Ascending aorta (tissue), 2 donors: ENCODE measurements around the gene MYBBP1A. TPM values are rescaled to one million over a fixed set of nuclear protein-coding genes. Genes with fewer than 3 reads are reported as not detected.

ENCODE experiments used
- DNase-seq, 2 donors: peaks; one replicate each; pipeline ENCODE4 v3.0.0-alpha.2; 2019; ENCODE audit warnings: low spot score in 2 of 2
- H3K27ac ChIP-seq, 2 donors: fragments of 200-600 bp; sonication (generic); one replicate each; pipeline ENCODE4 v1.5.1; 2016 to 2017; ENCODE audit warnings: mild to moderate bottlenecking in 1 of 2
- H3K27me3 ChIP-seq: fragments of 200-600 bp; sonication (generic); one replicate; pipeline ENCODE4 v1.5.1; 2017
- H3K36me3 ChIP-seq, 2 donors: fragments of 200-600 bp; sonication (generic); one replicate each; pipeline ENCODE4 v1.5.1; 2016
- H3K4me1 ChIP-seq, 2 donors: fragments of 200-600 bp; sonication (generic); one replicate each; pipeline ENCODE4 v1.5.1; 2016 to 2017; ENCODE audit warnings: mild to moderate bottlenecking in 1 of 2
- H3K4me3 ChIP-seq, 2 donors: fragments of 200-600 bp; sonication (generic); one replicate each; pipeline ENCODE4 v1.5.1; 2016 to 2017; ENCODE audit warnings: mild to moderate bottlenecking in 1 of 2
- H3K9me3 ChIP-seq, 2 donors: fragments of 200-600 bp; sonication (generic); one replicate each; pipeline ENCODE4 v1.5.1; 2016
- intact Hi-C: fragments of 100-400 bp; cut with DNase I; formaldehyde crosslinking; loops from one replicate; pipeline ENCODE4 v1.15.1; 2023
- total RNA-seq: library from RNA; depleted of rRNA; stranded (reverse); fragments of >200 nt; gene quantifications from one replicate; pipeline ENCODE4 v1.1.0, GENCODE V29; 2016
- TF ChIP-seq, protein P1 (sequence below), 3 experiments: fragments of 200-600 bp in 2 of 3; fragments of 450-650 bp in 1 of 3; sonication (generic) in 2 of 3; IDR thresholded peaks; one replicate each; pipeline ENCODE4 v1.5.1; 2016 to 2019; ENCODE audit warnings: antibody characterized with exemption in 3 of 3, mild to moderate bottlenecking in 1 of 3, moderate library complexity in 1 of 3

Gene MYBBP1A
- total RNA-seq, 1 donor from 2014 or later: 94.5 TPM

DNA sequence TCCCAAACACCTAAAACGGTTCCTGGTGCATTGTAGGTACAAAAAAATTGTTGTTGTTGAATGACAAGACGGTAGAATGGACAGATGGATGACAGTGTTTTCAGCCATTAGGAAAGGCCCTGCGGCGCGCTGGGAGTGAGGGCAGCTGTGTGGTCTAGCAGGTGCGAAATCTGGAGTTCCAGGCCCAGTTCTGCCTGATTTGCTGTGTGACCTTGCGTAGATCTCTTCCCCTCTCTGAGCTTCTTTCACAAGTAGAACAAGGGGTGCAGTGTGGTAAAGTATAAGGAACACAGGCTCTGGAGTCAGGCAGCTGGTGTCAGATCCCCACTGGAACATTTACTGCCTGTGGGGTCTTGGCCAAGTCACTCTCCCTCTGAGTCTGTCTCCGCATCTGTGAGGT, 31.2 kb downstream of the MYBBP1A start:
- no peaks in the 10 kb centered on the region for H3K36me3 ChIP-seq
- no peaks in the 10 kb centered on the region for H3K27me3 ChIP-seq
- no peaks in the 10 kb centered on the region for H3K9me3 ChIP-seq
- no peak for DNase-seq
- TF ChIP-seq, protein P1, sequence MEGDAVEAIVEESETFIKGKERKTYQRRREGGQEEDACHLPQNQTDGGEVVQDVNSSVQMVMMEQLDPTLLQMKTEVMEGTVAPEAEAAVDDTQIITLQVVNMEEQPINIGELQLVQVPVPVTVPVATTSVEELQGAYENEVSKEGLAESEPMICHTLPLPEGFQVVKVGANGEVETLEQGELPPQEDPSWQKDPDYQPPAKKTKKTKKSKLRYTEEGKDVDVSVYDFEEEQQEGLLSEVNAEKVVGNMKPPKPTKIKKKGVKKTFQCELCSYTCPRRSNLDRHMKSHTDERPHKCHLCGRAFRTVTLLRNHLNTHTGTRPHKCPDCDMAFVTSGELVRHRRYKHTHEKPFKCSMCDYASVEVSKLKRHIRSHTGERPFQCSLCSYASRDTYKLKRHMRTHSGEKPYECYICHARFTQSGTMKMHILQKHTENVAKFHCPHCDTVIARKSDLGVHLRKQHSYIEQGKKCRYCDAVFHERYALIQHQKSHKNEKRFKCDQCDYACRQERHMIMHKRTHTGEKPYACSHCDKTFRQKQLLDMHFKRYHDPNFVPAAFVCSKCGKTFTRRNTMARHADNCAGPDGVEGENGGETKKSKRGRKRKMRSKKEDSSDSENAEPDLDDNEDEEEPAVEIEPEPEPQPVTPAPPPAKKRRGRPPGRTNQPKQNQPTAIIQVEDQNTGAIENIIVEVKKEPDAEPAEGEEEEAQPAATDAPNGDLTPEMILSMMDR (IDR thresholded peaks at IDR 0.05): no peak
- intact Hi-C loops: no loop called here
- H3K4me1 ChIP-seq: peaks cover 0 to 13% of the 10 kb centered on the region in 2 donors
- no peak overlapping the region for H3K27ac ChIP-seq
- H3K4me3 ChIP-seq: no peak overlapping the region

- Histone ChIP-seq H3K27ac (no peak overlapping the region), H3K9me3 (no peaks in the 10 kb centered on the region), H3K4me1 (peaks cover 0 to 13% of the 10 kb centered on the region in 2 donors), H3K27me3 (no peaks in the 10 kb centered on the region), H3K36me3 (no peaks in the 10 kb centered on the region), H3K4me3 (no peak overlapping the region)
- intact Hi-C loops: no loop called here
- no peak for DNase-seq
- TF ChIP-seq, protein P1 (IDR thresholded peaks at IDR 0.05): no peak
These were observed 32.5 kb downstream of the MYBBP1A start for GRCh38 chr17:4522661-4523060.

DNA sequence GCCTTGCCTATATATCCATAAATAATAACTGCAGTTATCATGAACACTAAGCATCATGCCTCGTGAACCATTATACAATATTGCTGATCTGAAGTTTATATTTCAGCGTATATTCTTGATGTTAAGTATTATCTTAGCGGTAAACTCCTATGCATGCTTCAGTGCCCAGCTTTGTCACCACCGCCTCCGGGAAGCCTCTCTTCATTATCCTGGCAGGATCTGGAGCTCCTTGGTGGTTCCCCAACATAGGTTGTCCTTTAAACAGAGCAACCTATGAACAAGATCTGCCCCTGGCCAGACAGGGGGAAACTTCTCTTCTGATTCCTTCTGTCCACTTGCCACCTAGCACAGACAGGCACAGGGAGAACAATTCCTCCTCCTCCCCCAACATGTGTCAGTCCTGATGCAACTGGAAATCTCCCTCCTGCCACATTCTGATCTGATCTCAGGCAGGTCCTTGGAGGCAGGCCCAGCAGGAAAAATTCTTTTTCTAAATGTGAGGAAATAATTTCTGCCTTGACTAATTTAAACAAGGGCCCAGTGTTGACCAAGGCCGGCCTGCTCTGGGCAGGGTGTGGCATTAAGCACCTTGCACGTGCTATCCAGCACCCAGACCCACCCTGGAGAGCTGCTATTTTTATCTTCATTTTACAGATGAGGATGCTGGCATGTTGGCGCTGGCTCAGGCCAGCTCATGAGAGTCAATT, 34.1 kb downstream of the MYBBP1A start:
- intact Hi-C loops: no loop called here
- H3K4me1 ChIP-seq: peaks cover 0 to under 1% of the 10 kb centered on the region in 2 donors
- peak overlapping the region in 1 of 2 donors; percentile 86 for H3K27ac ChIP-seq
- no peaks in the 10 kb centered on the region for H3K36me3 ChIP-seq
- H3K4me3 ChIP-seq: no peak overlapping the region
- H3K9me3 ChIP-seq: no peaks in the 10 kb centered on the region
- TF ChIP-seq, protein P1 (IDR thresholded peaks at IDR 0.05): no peak
- H3K27me3 ChIP-seq: no peaks in the 10 kb centered on the region
- no peak for DNase-seq

DNA sequence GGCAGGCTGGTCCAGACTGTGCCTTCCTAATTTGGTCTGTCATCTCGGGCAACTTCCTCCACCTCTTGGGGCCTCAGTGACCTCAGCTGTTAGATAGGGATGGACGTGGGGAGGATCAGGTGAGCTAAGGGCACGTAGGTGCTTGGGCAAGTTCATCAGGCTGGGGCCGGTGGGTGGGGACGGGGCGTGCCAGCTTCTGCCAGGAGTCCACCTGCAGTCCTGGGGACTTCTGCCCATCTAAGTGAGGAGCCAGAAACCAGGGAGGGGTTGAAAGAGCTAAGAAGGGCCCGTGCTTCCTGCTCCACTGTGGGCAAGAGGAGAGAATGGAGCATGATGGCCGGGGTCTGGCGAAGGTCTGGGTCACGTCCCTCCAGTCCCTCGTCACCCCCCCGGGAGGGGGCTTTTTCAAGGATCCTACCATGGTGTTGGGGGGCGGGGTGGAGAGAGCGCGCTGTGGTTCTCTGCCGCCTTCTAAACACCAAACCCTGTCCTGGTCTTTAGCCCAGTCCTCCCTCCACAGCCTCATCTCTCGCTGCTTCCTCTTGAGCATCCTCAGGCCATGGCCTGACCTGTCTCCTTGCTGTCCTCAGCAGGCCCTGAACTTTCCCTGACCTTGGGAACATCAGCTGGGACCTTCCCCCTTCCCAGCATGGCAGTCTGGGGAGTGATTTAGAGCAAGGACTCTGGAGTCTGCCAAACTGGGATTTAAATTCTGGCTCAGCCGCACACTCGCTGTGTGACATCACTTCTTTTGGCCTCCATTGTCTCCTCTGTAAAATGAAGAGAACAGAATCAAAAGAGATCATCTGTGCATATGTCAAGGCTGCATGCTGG, 34.9 kb downstream of the MYBBP1A start:
- intact Hi-C loops: no loop called here
- Histone ChIP-seq H3K27ac (peak overlapping the region; percentile 44 to 86), H3K4me3 (no peak overlapping the region), H3K4me1 (no peaks in the 10 kb centered on the region), H3K36me3 (no peaks in the 10 kb centered on the region), H3K27me3 (no peaks in the 10 kb centered on the region), H3K9me3 (no peaks in the 10 kb centered on the region)
- DNase-seq: no peak
- TF ChIP-seq, protein P1 (IDR thresholded peaks at IDR 0.05): no peak

DNA sequence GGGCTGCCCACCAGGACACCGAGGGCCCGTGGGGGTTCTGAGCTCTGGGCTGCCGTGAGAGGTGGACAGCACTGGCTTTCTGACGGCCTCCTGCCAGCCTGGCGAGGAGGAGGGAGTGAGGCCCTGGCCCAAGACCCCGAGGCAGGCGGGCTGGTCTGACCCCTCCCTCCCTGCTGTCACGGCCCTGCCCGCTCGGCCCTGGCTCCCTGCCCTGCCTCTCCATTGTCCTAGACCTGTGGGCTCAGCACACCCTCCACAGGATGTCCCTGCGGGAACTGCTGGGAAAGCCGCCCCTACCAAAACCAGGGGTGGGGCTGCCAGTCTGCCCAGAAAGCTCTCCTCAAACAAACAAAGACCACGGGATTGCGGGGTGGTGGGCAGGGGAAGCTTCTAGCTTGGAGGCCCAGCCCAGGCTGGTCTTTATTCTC, 35.8 kb downstream of the MYBBP1A start:
- intact Hi-C loops: no loop called here
- TF ChIP-seq, protein P1 (IDR thresholded peaks at IDR 0.05): no peak
- DNase-seq: no peak
- peak overlapping the region; percentile 9 to 86 for H3K27ac ChIP-seq
- no peaks in the 10 kb centered on the region for H3K9me3 ChIP-seq
- no peak overlapping the region for H3K4me3 ChIP-seq
- H3K27me3 ChIP-seq: no peaks in the 10 kb centered on the region
- no peaks in the 10 kb centered on the region for H3K36me3 ChIP-seq
- H3K4me1 ChIP-seq: no peaks in the 10 kb centered on the region
